HG02763 (cell line): ENCODE results near the gene RAD23A.
"Not testable (repeated sequence)": the region's sequence is repeated elsewhere in the genome, so short reads cannot be mapped to it uniquely, and the experiment has no call there.

Source experiments
- ATAC-seq: cut with Tn5 transposase; IDR thresholded peaks from one replicate; pipeline ENCODE4 v1.9.1; 2021; ENCODE audit warnings: mild to moderate bottlenecking, moderate library complexity; ENCODE audit not compliant: unreplicated experiment

RAD23A gene

GRCh38 chr19:12954612-12954962 lies 8.9 kb downstream of the RAD23A start:
- ATAC-seq = no peak

GRCh38 chr19:12955575-12955974 lies 9.9 kb downstream of the RAD23A start:
- ATAC-seq = not testable (repeated sequence)

GRCh38 chr19:12955996-12956395 lies 10.3 kb downstream of the RAD23A start:
- no peak for ATAC-seq

GRCh38 chr19:12956446-12957388 lies 11.1 kb downstream of the RAD23A start, which contains the start of gene GADD45GIP1:
GADD45GIP1 (minus strand) TSS chr19:12957223; CDS start chr19:12957212, 11 bp downstream.
- ATAC-seq = no peak

GRCh38 chr19:12957389-12957952 lies 11.8 kb downstream of the RAD23A start:
- not testable (repeated sequence) for ATAC-seq

GRCh38 chr19:12959481-12959880 lies 13.8 kb downstream of the RAD23A start:
- no peak for ATAC-seq

- ATAC-seq = peak; percentile 81
Observed at GRCh38 chr19:12965017-12965811, 19.6 kb downstream of the RAD23A start.

- no peak for ATAC-seq
Observed at GRCh38 chr19:12965812-12966135, 20.1 kb downstream of the RAD23A start.

- no peak for ATAC-seq
Observed at GRCh38 chr19:12967907-12968306, 22.2 kb downstream of the RAD23A start.

GRCh38 chr19:12969292-12969988 lies 23.8 kb downstream of the RAD23A start, which contains the start of gene DAND5:
DAND5 (plus strand) TSS chr19:12969576; CDS start chr19:12969661, 85 bp downstream.
- no peak for ATAC-seq

- no peak for ATAC-seq
Observed at GRCh38 chr19:12970070-12970820, 24.6 kb downstream of the RAD23A start.

GRCh38 chr19:12973236-12973635 lies 27.6 kb downstream of the RAD23A start:
- ATAC-seq = no peak

- ATAC-seq = no peak
Observed at GRCh38 chr19:12974301-12975220, 28.9 kb downstream of the RAD23A start.

- no peak for ATAC-seq
Observed at GRCh38 chr19:12975221-12975741, 29.6 kb downstream of the RAD23A start.

- not testable (repeated sequence) for ATAC-seq
Observed at GRCh38 chr19:12976109-12976508, 30.4 kb downstream of the RAD23A start.

GRCh38 chr19:12979974-12980373 lies 34.3 kb downstream of the RAD23A start:
- no peak for ATAC-seq

GRCh38 chr19:12982648-12983047 lies 37.0 kb downstream of the RAD23A start:
- ATAC-seq = no peak

- ATAC-seq = no peak
Observed at GRCh38 chr19:12983091-12983490, 37.4 kb downstream of the RAD23A start.
